K562 (cell line): ENCODE data around the gene NOL4L. TPM values are rescaled to one million over a fixed set of nuclear protein-coding genes. Genes with fewer than 3 reads are reported as not detected.

Source experiments
- ATAC-seq: fragments of 200-7000 bp; cut with Tn5 transposase; 3 replicates; pipeline ENCODE4 v1.9.1; 2020; ENCODE audit warnings: moderate library complexity
- BruUV-seq: library from RNA; stranded (reverse); fragments of 400-500 nt; replicated peaks from 2 replicates; lab custom pipeline; 2021; lab: Mats Ljungman, UMichigan
- CTCF ChIA-PET: fragments of 300-600 bp; formaldehyde crosslinking; extraction: SDS; loops from one replicate; lab custom pipeline; 2021; ENCODE audit warnings: low intra/inter-chr PET ratio; lab: Yijun Ruan, JAX
- POLR2A ChIA-PET: fragments of 300-600, 350-650 bp; sonication (Branson Sonifier 250); formaldehyde crosslinking; extraction: SDS; loops from one replicate; lab custom pipeline; 2021; ENCODE audit warnings: antibody characterized with exemption, inconsistent platforms; lab: Yijun Ruan, JAX
- DNase-seq, 4 experiments: peaks; one replicate each; pipeline versions ENCODE4 v3.0.0 to v3.0.0-alpha.2; 2011 to 2018; ENCODE audit warnings: low spot score in 3 of 4, mixed read lengths in 3 of 4; ENCODE audit errors: extremely low read depth in 1 of 4
- FAIRE-seq: peaks from 2 replicates; lab custom pipeline; 2011; peaks lifted over from hg19 to GRCh38; lab: Jason Lieb, UNC
- H2AFZ ChIP-seq: 2 replicates; pipeline ENCODE4 v1.6.0; 2011; ENCODE audit warnings: low read depth, low read length, control low read depth, inconsistent platforms
- H3K27ac ChIP-seq: fragments of 200-600 bp; 3 replicates; pipeline ENCODE4 v1.8.0; 2011; ENCODE audit warnings: low read depth, mild to moderate bottlenecking, control low read depth, inconsistent platforms, low read length, moderate library complexity, mixed read lengths; ENCODE audit errors: extremely low read depth
- H3K27me3 ChIP-seq, 2 experiments: fragments of 300-600 bp in 1 of 2; 2 replicates in 1 of 2; 3 replicates in 1 of 2; pipeline versions ENCODE4 v1.6.0 to v1.8.0; 2011; ENCODE audit warnings: inconsistent platforms in 2 of 2, low read length in 2 of 2, mild to moderate bottlenecking in 1 of 2, mixed read lengths in 1 of 2, moderate library complexity in 1 of 2; ENCODE audit not compliant: control insufficient read depth in 2 of 2, insufficient read depth in 2 of 2
- H3K36me3 ChIP-seq: fragments of 300-600 bp; 3 replicates; pipeline ENCODE4 v1.8.0; 2011; ENCODE audit warnings: mild to moderate bottlenecking, low read length, inconsistent platforms; ENCODE audit not compliant: control insufficient read depth, insufficient read depth
- H3K4me1 ChIP-seq, 2 experiments: fragments of 200-600 bp in 1 of 2; replicated peaks in 1 of 2; 2 replicates in 1 of 2; 3 replicates in 1 of 2; pipeline versions ENCODE4 v1.5.1 to v1.8.0; 2011; ENCODE audit warnings: inconsistent platforms in 2 of 2, low read length in 2 of 2, mild to moderate bottlenecking in 1 of 2, mixed read lengths in 1 of 2, moderate library complexity in 1 of 2; ENCODE audit not compliant: control insufficient read depth in 2 of 2, insufficient read depth in 2 of 2
- H3K4me2 ChIP-seq: 2 replicates; pipeline ENCODE4 v1.6.1; 2011; ENCODE audit warnings: low read length, control low read depth, inconsistent platforms, mixed read lengths; ENCODE audit not compliant: insufficient read depth
- H3K4me3 ChIP-seq: fragments of 200-600 bp; sonication (generic), shearing (Covaris generic); 2 replicates; pipeline ENCODE4 v1.5.1; 2016; ENCODE audit warnings: control low read depth, inconsistent platforms
- H3K79me2 ChIP-seq: fragments of 200-600 bp; 3 replicates; pipeline ENCODE4 v1.8.0; 2011; ENCODE audit warnings: low read length, inconsistent platforms; ENCODE audit not compliant: control insufficient read depth, insufficient read depth
- H3K9ac ChIP-seq, 2 experiments: 2 replicates each; pipeline versions ENCODE4 v1.6.0 to v1.6.1; 2011; ENCODE audit warnings: low read depth in 2 of 2, low read length in 2 of 2, control low read depth in 1 of 2, inconsistent platforms in 1 of 2, mild to moderate bottlenecking in 1 of 2, mixed read lengths in 1 of 2; ENCODE audit not compliant: insufficient read depth in 1 of 2
- H3K9me1 ChIP-seq: one replicate; pipeline ENCODE4 v1.6.0; 2011; ENCODE audit warnings: inconsistent platforms, mild to moderate bottlenecking, low read length, moderate library complexity; ENCODE audit not compliant: control insufficient read depth, insufficient read depth
- H3K9me3 ChIP-seq: replicated peaks from 2 replicates; pipeline ENCODE4 v1.5.1; 2011; ENCODE audit warnings: low read depth, low read length, inconsistent platforms; ENCODE audit not compliant: control insufficient read depth, insufficient read depth
- H4K20me1 ChIP-seq: replicated peaks from 2 replicates; pipeline ENCODE4 v1.6.1; 2011; ENCODE audit warnings: low read length, inconsistent platforms, mixed read lengths; ENCODE audit not compliant: control insufficient read depth, insufficient read depth
- CHD1 ChIP-seq: fragments of 200-600 bp; sonication (generic); IDR thresholded peaks from one replicate; pipeline ENCODE4 v1.6.1; 2012; ENCODE audit warnings: mild to moderate bottlenecking, moderate library complexity, low read length, inconsistent platforms
- EP300 ChIP-seq: IDR thresholded peaks from 2 replicates; pipeline ENCODE4 v1.6.1; 2012; ENCODE audit warnings: low read length, improper control_type of control experiment
- EP400 ChIP-seq: fragments of 450-650 bp; IDR thresholded peaks from 2 replicates; pipeline ENCODE4 v1.6.1; 2017; ENCODE audit warnings: antibody characterized with exemption, mild to moderate bottlenecking, moderate library complexity
- ETV1 ChIP-seq: fragments of 450-650 bp; conservative IDR thresholded peaks from 2 replicates; pipeline ENCODE4 v1.6.1; 2016; ENCODE audit warnings: missing genetic modification characterization, control low read depth, low read depth, missing compliant biosample characterization
- GTF2F1 ChIP-seq: IDR thresholded peaks from 2 replicates; pipeline ENCODE4 v1.6.1; 2011; ENCODE audit warnings: low read depth, low read length, improper control_type of control experiment
- NFIC ChIP-seq: fragments of 450-650 bp; IDR thresholded peaks from 2 replicates; pipeline ENCODE4 v1.6.1; 2017; ENCODE audit warnings: mild to moderate bottlenecking, inconsistent platforms
- POLR2B ChIP-seq: fragments of 450-650 bp; IDR thresholded peaks from 2 replicates; pipeline ENCODE4 v1.6.1; 2018; ENCODE audit warnings: low read depth; ENCODE audit not compliant: partially characterized antibody
- RBM34 ChIP-seq: fragments of 200-400 bp; formaldehyde crosslinking; IDR thresholded peaks from 2 replicates; pipeline ENCODE4 v1.6.1; 2018; ENCODE audit warnings: low read length, borderline replicate concordance; ENCODE audit not compliant: insufficient read depth
- SIRT6 ChIP-seq: IDR thresholded peaks from one replicate; pipeline ENCODE4 v1.6.1; 2012; ENCODE audit warnings: low read depth, mild to moderate bottlenecking, control low read depth, inconsistent platforms, low read length, moderate library complexity
- SMARCC2 ChIP-seq: fragments of 450-650 bp; IDR thresholded peaks from 2 replicates; pipeline ENCODE4 v1.6.1; 2017; ENCODE audit warnings: antibody characterized with exemption, moderate library complexity, mild to moderate bottlenecking, low read depth
- TAL1 ChIP-seq: fragments of 450-650 bp; IDR thresholded peaks from 2 replicates; pipeline ENCODE4 v1.6.1; 2016; ENCODE audit warnings: mild to moderate bottlenecking
- ZNF75A ChIP-seq: fragments of 450-650 bp; formaldehyde crosslinking; IDR thresholded peaks from 2 replicates; pipeline ENCODE4 v1.4.0; 2020; ENCODE audit warnings: mild to moderate bottlenecking
- ZNF778 ChIP-seq: fragments of 450-650 bp; formaldehyde crosslinking; IDR thresholded peaks from 2 replicates; pipeline ENCODE4 v1.4.0; 2020; ENCODE audit warnings: mild to moderate bottlenecking, moderate library complexity
- WGBS: fragments of 100-300 bp; shearing (Covaris generic); methylation state at CpG from one replicate; pipeline ENCODE4 v1.1.6; 2016; ENCODE audit warnings: low coverage, mixed read lengths; ENCODE audit not compliant: insufficient coverage; ENCODE audit errors: missing lambda C conversion rate; 5-methylcytosine and 5-hydroxymethylcytosine counted together
- in situ Hi-C: fragments of 300-500 bp; cut with MboI; formaldehyde crosslinking; loops from 4 replicates; pipeline ENCODE4 v1.15.0; 2018; ENCODE audit warnings: inconsistent platforms, mixed read lengths
- intact Hi-C: fragments of 100-400 bp; cut with micrococcal nuclease; formaldehyde crosslinking; loops from 2 replicates; pipeline ENCODE4 v1.14.2; 2022
- polyA plus RNA-seq, 8 experiments: library from polyadenylated mRNA; depleted of rRNA in 4 of 8; stranded (reverse) in 5 of 8; unstranded in 3 of 8; fragments of >200 nt; fragmentation: Nextera tagmentation in 2 of 8; fragmentation: Illumina TruSeq in 1 of 8; extraction: Ambion mirVana in 2 of 8; extraction: Trizol in 1 of 8; gene quantifications; 2 replicates each; pipeline versions ENCODE4 v1.2.1 to v1.2.3, GENCODE V29; 2011 to 2014; ENCODE audit warnings: inconsistent platforms in 1 of 8, missing spikeins in 1 of 8
- total RNA-seq, 7 experiments: library from RNA; depleted of rRNA in 6 of 7; stranded (reverse); fragments of >200 nt in 6 of 7; fragmentation: Illumina TruSeq in 2 of 7; extraction: Trizol in 2 of 7; gene quantifications; 2 replicates each; pipeline versions ENCODE4 v1.2.1 to v1.2.3, GENCODE V29; 2011 to 2021; ENCODE audit warnings: low replicate concordance in 1 of 7
- TF ChIP-seq, protein P1 (sequence below), 2 experiments: fragments of 200-800 bp in 1 of 2; sonication (Bioruptor generic) in 1 of 2; sonication (generic) in 1 of 2; formaldehyde crosslinking in 1 of 2; IDR thresholded peaks in 1 of 2; conservative IDR thresholded peaks in 1 of 2; 2 replicates each; pipeline versions ENCODE4 v1.5.0 to v1.6.1; 2016 to 2020; ENCODE audit warnings: missing compliant biosample characterization in 1 of 2, missing genetic modification characterization in 1 of 2, missing genetic modification reagents in 1 of 2

Gene NOL4L
- total and polyA plus RNA-seq, 9 of the 15 experiments (the other 6 are each of a cell fraction or from before 2014, with no cell fraction given): 5.1 to 36.2 (median 13.6) TPM

DNA sequence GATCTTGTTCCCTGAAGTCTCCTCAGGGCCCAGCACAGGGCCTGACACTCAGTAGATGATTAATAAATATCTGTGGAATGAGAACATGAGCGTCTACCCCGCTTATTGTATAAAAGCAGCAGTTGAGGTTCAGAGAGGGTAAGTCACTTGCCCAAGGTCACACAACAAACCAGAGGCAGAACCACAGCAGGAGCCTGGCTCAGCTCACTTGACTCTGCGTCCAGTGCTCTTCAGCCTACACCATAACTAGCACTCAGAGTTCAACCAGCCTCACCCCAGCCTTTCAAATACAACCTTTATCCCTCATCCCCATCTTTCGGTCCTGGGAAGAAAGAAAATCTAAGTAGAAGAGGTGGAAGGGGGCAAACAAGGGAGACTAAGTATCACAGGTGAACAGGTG is 24.9 kb upstream of the NOL4L start:
- Histone ChIP-seq H3K27me3 (no peaks in the 10 kb centered on the region), H3K9me3 (no peaks in the 10 kb centered on the region), H3K4me2 (no peak overlapping the region), H3K9me1 (peaks cover 10% of the 10 kb centered on the region), H3K79me2 (peaks cover 11% of the 10 kb centered on the region), H3K9ac (no peak overlapping the region), H3K27ac (no peak overlapping the region), H3K36me3 (peaks cover 7% of the 10 kb centered on the region; the same call in 2 of the 3 replicates), H4K20me1 (peaks cover 11% of the 10 kb centered on the region; the same call in 1 of the 2 replicates), H3K4me1 (peaks cover 21 to 61% of the 10 kb centered on the region in 2 experiments; a peak in 4 of 5 replicates), H3K4me3 (no peak overlapping the region), H2AFZ (no peak overlapping the region)
- in situ Hi-C loops (no loop called here), intact Hi-C loops (no loop called here)
- ChIA-PET POLR2A (no interaction called here), CTCF (no interaction called here)
- no TSS peak for BruUV-seq
- DNase-seq (no peak), FAIRE-seq (no peak), ATAC-seq (no peak)
- no peak for TF ChIP-seq TAL1
- TF ChIP-seq EP300: no peak
- TF ChIP-seq NFIC: no peak
- no peak for TF ChIP-seq ETV1 (tag)
- TF ChIP-seq, protein P1, sequence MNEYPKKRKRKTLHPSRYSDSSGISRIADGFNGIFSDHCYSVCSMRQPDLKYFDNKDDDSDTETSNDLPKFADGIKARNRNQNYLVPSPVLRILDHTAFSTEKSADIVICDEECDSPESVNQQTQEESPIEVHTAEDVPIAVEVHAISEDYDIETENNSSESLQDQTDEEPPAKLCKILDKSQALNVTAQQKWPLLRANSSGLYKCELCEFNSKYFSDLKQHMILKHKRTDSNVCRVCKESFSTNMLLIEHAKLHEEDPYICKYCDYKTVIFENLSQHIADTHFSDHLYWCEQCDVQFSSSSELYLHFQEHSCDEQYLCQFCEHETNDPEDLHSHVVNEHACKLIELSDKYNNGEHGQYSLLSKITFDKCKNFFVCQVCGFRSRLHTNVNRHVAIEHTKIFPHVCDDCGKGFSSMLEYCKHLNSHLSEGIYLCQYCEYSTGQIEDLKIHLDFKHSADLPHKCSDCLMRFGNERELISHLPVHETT (CRISPR knock-in tag; conservative IDR thresholded peaks at IDR 0.05 in 1 of 2, IDR thresholded peaks at IDR 0.05 in 1 of 2): no peak
- no peak for TF ChIP-seq CHD1
- no peak for TF ChIP-seq GTF2F1
- TF ChIP-seq SMARCC2: no peak
- no peak for TF ChIP-seq EP400
- TF ChIP-seq RBM34: no peak
- TF ChIP-seq SIRT6: no peak
- TF ChIP-seq ZNF75A: no peak
- TF ChIP-seq POLR2B: no peak
- TF ChIP-seq ZNF778 (CRISPR knock-in tag): no peak
- 67% methylated on average over 4 of the region's 4 CpGs for WGBS
